ENCODE data around the gene SPAG9. TPM values are rescaled to one million over a fixed set of nuclear protein-coding genes. Genes with fewer than 3 reads are reported as not detected.
"Not testable (repeated sequence)": the region's sequence is repeated elsewhere in the genome, so short reads cannot be mapped to it uniquely, and the experiment has no call there.

Gene SPAG9
- total RNA-seq, 4 donors from 2014 or later, result 37.0 to 131 (median 116) TPM

GRCh38 chr17:51118330-51119195 is 2.1 kb downstream of the SPAG9 start:
- Histone ChIP-seq H3K27me3 (no peaks in the 10 kb centered on the region), H3K36me3 (no peaks in the 10 kb centered on the region), H3K4me3 (peak overlapping the region in 3 of 4 donors; percentile 59 to 98 (median 87)), H3K4me1 (peaks cover 23 to 52% (median 31%) of the 10 kb centered on the region in 4 donors), H3K27ac (peak overlapping the region; percentile 99 to 100 (median 100)), H3K9me3 (no peaks in the 10 kb centered on the region)
- intact Hi-C loops (cut with DNase I; ENCODE audit: low total_unique reads), result loop anchor here (2.0 kb wide), 1 partner anchor 34 kb away; the partner anchor contains the start of gene NME1
- in situ Hi-C loops (cut with MboI; ENCODE audit: low pct_ligation_motif_present in 1 of 4, low pct_unique_long_range_greater_than_20kb in 1 of 4, low sequenced_read_pairs in 3 of 4), result no loop called here
- TF ChIP-seq POLR2AphosphoS5 (IDR thresholded peaks at IDR 0.05) (peak in 2 of 3 donors; percentile 58 to 66), CTCF (IDR thresholded peaks at IDR 0.05) (no peak)
- peak; percentile 81 for DNase-seq
- WGBS, 2 donors (ENCODE audit: low coverage in 1 of 2), result 30 to 37% methylated on average over 10 to 14 of the region's 14 CpGs

- WGBS, 2 donors (ENCODE audit: low coverage in 1 of 2), result 75 to 89% methylated on average over 1 to 4 of the region's 4 CpGs
- in situ Hi-C loops (cut with MboI; ENCODE audit: low pct_ligation_motif_present in 1 of 4, low pct_unique_long_range_greater_than_20kb in 1 of 4, low sequenced_read_pairs in 3 of 4) (no loop called here), intact Hi-C loops (cut with DNase I; ENCODE audit: low total_unique reads) (no loop called here)
- Histone ChIP-seq H3K4me1 (peaks cover 14 to 34% (median 24%) of the 10 kb centered on the region in 4 donors), H3K9me3 (no peaks in the 10 kb centered on the region), H3K4me3 (no peak overlapping the region), H3K27ac (no peak overlapping the region), H3K36me3 (no peaks in the 10 kb centered on the region), H3K27me3 (no peaks in the 10 kb centered on the region)
- DNase-seq, result no peak
- no peak for TF ChIP-seq POLR2AphosphoS5 (IDR thresholded peaks at IDR 0.05)
- TF ChIP-seq POLR2A (IDR thresholded peaks at IDR 0.05), result no peak
- TF ChIP-seq CTCF (IDR thresholded peaks at IDR 0.05), result no peak
- no peak for TF ChIP-seq EP300 (IDR thresholded peaks at IDR 0.05; ENCODE audit: low read depth)
These were observed 5.5 kb downstream of the SPAG9 start for GRCh38 chr17:51115179-51115578.

GRCh38 chr17:51112303-51113222 is 8.1 kb downstream of the SPAG9 start:
- Histone ChIP-seq H3K4me1 (peaks cover 0 to 22% (median 5%) of the 10 kb centered on the region in 4 donors), H3K27ac (peak overlapping the region; percentile 8 to 50 (median 26))
- H3K36me3 ChIP-seq; intact Hi-C loops (cut with DNase I; ENCODE audit: low total_unique reads); H3K4me3 ChIP-seq; H3K9me3 ChIP-seq; in situ Hi-C loops (cut with MboI; ENCODE audit: low pct_ligation_motif_present in 1 of 4, low pct_unique_long_range_greater_than_20kb in 1 of 4, low sequenced_read_pairs in 3 of 4); H3K27me3 ChIP-seq: not testable (repeated sequence)
- DNase-seq, result peak; percentile 33
- WGBS, 2 donors (ENCODE audit: low coverage in 1 of 2), result 83 to 98% methylated on average over 7 to 16 of the region's 16 CpGs

GRCh38 chr17:51107778-51108177 is 12.9 kb downstream of the SPAG9 start:
- no peak for TF ChIP-seq POLR2A (IDR thresholded peaks at IDR 0.05)
- TF ChIP-seq EP300 (IDR thresholded peaks at IDR 0.05; ENCODE audit: low read depth), result no peak
- no peak overlapping the region for H3K4me3 ChIP-seq
- intact Hi-C loops (cut with DNase I; ENCODE audit: low total_unique reads), result no loop called here
- peaks cover 0 to 27% (median 11%) of the 10 kb centered on the region in 4 donors for H3K4me1 ChIP-seq
- no peaks in the 10 kb centered on the region for H3K27me3 ChIP-seq
- no peaks in the 10 kb centered on the region for H3K36me3 ChIP-seq
- WGBS, 2 donors (ENCODE audit: low coverage in 1 of 2), result 61 to 80% methylated on average over 1 of the region's 1 CpG
- H3K9me3 ChIP-seq, result no peaks in the 10 kb centered on the region
- in situ Hi-C loops (cut with MboI; ENCODE audit: low pct_ligation_motif_present in 1 of 4, low pct_unique_long_range_greater_than_20kb in 1 of 4, low sequenced_read_pairs in 3 of 4), result no loop called here
- DNase-seq, result no peak
- H3K27ac ChIP-seq, result no peak overlapping the region

- Histone ChIP-seq H3K27me3 (no peaks in the 10 kb centered on the region), H3K36me3 (no peaks in the 10 kb centered on the region), H3K4me1 (peaks cover 0 to 35% (median 16%) of the 10 kb centered on the region in 4 donors), H3K4me3 (no peak overlapping the region), H3K9me3 (no peaks in the 10 kb centered on the region), H3K27ac (no peak overlapping the region)
- intact Hi-C loops (cut with DNase I; ENCODE audit: low total_unique reads) (no loop called here), in situ Hi-C loops (cut with MboI; ENCODE audit: low pct_ligation_motif_present in 1 of 4, low pct_unique_long_range_greater_than_20kb in 1 of 4, low sequenced_read_pairs in 3 of 4) (no loop called here)
- TF ChIP-seq POLR2AphosphoS5 (IDR thresholded peaks at IDR 0.05), result no peak
- no peak for TF ChIP-seq POLR2A (IDR thresholded peaks at IDR 0.05)
- TF ChIP-seq CTCF (IDR thresholded peaks at IDR 0.05), result no peak
- no peak for TF ChIP-seq EP300 (IDR thresholded peaks at IDR 0.05; ENCODE audit: low read depth)
- WGBS, 2 donors (ENCODE audit: low coverage in 1 of 2), result 85% methylated on average over 2 of the region's 2 CpGs; no CpG with 5 or more reads in 1 of the 2 donors
- no peak for DNase-seq
These were observed 17.2 kb downstream of the SPAG9 start for GRCh38 chr17:51103451-51103850.
